KBM-7 (cell line): ENCODE results near the gene ATP1B2.
"Not testable (repeated sequence)": the region's sequence is repeated elsewhere in the genome, so short reads cannot be mapped to it uniquely, and the experiment has no call there.

Source experiments
- DNase-seq: peaks from one replicate; pipeline ENCODE4 v3.0.0-alpha.2; 2015
- in situ Hi-C: fragments of 300-500 bp; cut with MboI; formaldehyde crosslinking; loops from 2 replicates; pipeline ENCODE4 v1.14.3; 2020; ENCODE audit warnings: low sequenced_read_pairs, low pct_unique_long_range_greater_than_20kb, mixed read lengths

Gene ATP1B2

DNA sequence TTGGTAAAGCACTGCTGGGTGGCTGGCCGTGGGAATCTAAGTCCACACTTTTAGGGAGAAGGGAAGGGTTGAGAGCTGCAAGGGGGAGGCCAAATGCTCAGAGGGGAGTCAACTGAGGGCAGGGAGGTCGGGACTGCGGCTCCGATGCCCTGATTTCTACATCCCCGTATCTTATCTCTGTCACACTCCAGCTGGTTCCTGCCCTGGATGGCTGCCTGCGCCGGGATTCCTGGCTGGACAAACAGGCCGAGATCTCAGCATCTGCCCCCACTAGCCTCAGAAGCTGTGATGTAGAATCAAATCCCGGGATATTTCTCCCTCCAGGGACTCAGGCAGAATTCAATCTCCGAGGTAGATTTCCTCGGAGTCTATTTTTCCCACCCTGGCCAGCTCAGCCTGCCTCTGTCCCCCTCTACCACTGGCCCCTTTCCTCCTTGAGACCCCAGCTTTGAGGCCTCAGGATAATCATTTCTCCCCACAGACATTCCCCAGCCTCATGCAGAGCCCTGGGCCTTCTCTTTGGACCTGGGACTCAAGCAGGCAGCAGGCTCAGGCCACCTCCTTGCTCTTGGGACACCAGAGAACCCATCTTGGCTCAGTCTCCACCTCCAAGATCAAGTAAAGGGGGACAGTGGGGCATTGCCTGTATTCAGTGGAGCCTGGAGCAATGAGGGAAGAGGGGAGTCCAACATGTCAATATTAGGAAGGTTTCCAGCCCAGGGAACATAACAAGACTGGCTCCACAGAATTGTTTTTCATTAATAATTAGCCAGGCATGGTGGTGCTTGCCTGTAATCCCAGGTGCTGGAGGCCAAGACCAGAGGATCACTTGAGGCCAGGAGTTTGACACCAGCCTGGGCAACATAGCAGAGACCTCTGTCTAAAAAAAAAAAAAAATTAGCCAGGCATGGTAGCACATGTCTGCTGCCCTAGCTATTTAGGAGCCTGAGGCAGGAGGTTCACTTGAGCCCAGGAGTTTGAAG is 19.0 kb upstream of the ATP1B2 start:
- in situ Hi-C loops, result no loop called here
- no peak for DNase-seq

DNA sequence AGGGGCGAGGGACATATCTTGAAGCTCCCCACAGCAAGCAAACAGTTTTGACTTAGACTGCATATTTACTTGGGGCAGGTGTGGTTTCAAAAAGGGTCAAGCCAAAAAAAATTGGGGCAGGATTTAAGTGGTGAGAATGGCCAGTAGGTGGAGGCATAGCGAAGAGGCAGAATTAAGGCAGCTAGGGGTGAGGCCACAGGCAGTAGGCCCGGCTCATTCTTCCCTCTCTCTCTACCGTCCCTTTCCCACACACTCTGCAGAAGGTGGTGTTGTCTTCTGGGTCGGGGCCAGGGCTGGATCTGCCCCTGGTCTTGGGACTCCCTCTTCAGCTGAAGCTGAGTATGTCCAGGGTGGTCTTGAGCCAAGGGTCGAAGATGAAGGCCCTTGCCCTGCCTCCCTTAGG is 18.2 kb upstream of the ATP1B2 start:
- peak; percentile 78 for DNase-seq
- in situ Hi-C loops, result no loop called here

DNA sequence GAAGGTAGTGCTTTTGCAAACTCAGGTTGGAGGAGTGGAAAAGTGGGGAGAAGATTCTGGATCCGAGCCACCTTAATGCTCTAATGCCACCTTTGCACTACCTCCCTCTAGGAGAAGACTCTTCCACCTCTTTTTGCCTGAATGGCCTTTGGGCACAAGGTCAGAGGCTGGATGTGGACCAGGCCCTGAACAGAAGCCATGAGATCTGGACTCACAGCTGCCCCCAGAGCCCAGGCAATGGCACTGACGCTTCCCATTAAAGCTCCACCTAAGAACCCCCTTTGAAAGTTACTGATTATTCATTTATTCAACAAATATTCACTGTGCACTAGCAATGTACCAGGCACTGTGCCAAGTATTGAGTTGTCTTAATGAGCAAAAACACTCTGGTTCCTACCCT is 17.6 kb upstream of the ATP1B2 start:
- in situ Hi-C loops, result no loop called here

DNA sequence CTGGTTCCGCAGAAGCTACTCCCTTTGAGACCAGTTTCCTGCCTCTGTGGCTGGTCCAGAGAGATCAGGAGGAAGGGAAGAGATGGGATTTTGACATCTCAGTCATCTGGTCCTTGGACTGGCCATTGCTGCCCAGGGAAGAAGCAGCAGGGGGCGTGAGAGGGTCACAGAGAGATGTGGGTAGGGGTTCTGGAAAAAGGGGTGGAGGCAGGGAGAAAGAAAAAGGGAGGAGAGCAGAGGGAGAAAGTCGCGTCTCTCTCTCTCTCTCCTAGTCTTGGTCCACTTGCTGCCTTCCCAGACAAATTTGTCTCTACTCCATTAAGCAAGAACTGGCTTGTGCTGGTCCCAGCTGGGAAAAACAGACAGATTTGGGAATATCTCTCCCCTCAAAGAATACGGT is 16.3 kb upstream of the ATP1B2 start:
- peak; percentile 63 for DNase-seq
- in situ Hi-C loops, result no loop called here

More for the DNA sequence above, 17.6 kb upstream of the ATP1B2 start:
- DNase-seq, result no peak

DNA sequence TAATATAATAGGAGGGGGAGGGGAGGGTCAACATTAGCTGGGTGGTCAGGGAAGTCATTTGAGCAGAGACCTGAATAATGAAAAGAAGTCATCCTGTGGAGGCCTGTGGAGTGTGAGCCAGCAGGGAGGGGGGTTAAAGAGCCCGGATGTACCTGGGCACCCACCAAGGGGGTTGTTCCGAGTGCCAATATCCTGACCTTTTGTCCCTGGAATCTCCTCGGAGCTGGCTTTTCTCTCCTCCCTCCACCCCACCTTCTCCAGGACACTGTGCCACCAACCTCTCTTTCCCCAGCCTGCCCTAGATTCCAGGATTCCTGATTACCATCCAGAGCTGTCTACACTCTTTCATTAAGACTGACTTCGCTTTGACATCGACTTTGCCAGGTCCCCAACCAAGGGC is 14.6 kb upstream of the ATP1B2 start:
- DNase-seq, result no peak
- in situ Hi-C loops, result no loop called here

DNA sequence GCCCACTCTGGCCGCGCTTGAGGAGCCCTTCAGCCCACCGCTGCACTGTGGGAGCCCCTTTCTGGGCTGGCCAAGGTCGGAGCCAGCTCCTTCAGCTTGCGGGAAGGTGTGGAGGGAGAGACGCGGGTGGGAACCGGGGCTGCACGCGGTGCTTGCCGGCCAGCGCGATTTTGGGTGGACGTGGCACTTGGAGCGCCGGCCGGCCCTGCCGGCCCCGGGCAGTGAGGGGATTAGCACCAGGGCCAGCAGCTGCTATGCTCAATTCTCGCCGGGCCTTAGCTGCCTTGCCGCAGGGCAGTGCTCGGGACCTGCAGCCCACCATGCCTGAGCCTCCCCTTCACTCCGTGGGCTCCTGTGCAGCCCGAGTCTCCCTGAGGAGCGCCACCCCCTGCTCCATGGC is 9.9 kb upstream of the ATP1B2 start:
- in situ Hi-C loops, result no loop called here
- DNase-seq, result no peak

DNA sequence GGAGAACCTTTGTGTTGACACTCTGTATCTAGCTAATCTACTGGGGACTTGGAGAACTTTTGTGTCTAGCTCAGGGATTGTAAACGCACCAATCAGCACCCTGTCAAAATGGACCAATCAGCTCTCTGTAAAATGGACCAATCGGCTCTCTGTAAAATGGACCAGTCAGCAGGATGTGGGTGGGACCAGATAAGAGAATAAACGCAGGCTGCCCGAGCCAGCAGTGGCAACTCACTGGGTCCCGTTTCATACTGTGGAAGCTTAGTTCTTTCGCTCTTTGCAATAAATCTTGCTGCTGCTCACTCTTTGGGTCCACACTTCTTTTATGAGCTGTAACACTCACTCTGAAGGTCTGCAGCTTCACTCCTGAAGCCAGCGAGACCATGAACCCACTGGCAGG is 9.1 kb upstream of the ATP1B2 start:
- DNase-seq, in situ Hi-C loops: not testable (repeated sequence)

DNA sequence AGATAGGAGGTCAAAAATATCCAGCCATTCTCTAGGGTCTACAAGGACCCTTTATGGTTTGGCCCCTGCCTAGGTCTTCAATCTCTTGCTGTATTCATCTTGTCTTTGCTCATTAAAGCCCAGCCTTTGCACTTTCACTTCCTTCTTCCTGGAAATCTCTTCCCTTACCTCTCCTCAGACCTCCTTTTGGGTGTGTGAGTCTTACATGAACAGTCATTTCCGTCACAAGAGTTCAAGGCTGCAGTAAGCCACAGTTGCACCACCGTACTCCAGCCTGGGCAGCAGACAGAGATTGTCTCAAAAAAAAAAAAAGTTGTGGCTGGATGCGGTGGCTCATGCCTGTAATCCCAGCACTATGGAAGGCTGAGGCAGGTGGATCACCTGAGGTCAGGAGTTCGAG is 6.0 kb upstream of the ATP1B2 start:
- DNase-seq, result no peak
- in situ Hi-C loops, result no loop called here

DNA sequence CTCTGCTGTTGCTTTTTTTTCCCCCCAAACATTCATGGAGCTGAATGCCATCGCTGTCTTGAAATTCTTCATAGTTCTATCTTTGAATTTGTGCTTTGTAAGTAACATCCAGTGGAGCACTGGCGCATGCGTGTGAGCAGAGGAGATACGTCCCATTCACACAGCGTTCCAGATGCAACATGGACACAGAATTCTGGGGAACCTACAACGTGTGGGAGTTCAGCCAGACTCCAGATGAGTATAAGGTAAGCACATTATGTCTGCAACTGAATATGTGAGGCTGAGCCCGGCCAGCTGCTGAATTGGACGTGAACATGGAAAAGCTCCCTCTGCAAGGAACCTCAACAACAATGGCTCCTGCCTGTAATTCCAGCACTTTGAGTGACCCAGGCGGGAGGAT is 4.3 kb upstream of the ATP1B2 start:
- DNase-seq, result no peak
- in situ Hi-C loops, result no loop called here

DNA sequence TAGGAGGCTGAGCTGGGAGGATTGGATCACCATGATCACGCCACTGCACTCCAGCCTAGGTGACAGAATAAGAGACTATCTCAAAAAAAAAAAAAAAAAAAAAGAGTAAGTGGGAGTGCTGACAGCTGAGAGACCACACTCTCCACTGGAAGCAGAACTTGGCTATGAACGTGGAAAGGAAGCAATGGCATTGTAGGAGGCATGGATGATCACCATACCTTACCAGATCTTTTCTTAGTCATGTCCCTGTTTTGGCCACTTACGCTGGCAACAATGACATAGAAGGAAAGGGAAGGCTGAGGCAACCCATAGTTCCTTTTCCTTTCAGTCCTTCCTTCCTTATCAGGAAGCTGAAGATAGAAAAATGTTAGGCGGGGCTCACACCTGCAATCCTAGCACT is 3.7 kb upstream of the ATP1B2 start:
- in situ Hi-C loops, result no loop called here
- DNase-seq, result peak; percentile 28

DNA sequence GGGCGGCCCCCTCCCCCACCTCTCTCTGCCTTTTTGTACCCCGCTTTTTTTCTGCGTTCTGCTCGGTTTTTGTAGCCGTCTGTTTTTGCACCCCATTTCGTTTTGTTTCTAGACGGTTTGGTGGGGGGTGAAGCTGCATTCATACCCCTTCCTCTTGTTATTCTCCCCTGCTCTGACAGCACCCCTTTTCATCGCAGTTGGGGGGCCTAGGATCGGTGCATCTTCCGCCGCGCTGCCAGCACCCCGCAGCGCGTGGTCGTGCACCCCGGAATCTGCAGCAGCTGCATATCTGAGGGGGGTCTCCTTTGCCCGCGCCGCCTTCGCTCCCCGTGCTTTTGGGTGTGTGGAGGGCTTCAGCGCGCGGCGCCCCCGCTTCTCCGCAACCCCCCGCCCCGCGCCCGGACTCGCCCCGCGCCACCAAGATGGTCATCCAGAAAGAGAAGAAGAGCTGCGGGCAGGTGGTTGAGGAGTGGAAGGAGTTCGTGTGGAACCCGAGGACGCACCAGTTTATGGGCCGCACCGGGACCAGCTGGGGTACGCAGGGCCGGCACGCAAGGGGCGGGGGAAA is 455 bp downstream of the ATP1B2 start:
- DNase-seq, result no peak
- in situ Hi-C loops, result no loop called here

DNA sequence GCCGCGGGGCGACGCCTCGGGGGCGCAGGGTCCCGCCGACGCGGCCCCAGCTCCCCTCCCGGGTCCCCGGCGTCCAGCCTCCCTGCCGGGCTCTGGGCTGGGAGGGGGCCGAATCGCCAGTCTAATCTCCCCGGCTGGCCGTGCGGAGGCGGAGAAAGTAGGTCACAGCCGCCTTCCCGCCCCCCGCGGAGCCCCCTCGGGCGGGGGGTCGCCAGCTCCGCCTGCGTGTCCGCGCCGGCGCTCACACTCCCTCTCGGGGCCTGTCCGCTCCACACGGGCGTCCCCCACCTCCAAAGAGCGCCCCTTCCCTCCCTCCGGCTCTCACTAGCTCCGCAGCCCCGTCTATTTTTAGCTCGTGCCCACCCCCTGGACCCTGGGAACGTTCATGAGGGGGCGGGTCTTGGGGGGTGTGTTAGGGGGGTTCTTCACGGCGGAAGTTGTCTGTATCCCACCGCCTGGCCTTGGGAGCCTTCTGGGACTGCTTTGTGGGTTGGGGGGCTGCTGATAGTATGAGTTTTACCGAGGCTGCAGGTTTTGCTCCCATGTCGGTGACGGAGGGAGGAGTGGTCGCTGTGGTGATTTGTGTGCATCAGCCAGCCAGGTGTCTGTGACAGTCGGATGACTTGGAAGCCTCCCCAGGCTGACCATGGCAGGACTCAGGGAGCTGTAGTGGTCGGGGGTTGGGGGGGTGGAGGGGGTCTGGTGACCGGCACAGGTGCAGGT is 1.1 kb downstream of the ATP1B2 start:
- in situ Hi-C loops, result no loop called here
- DNase-seq, result no peak

DNA sequence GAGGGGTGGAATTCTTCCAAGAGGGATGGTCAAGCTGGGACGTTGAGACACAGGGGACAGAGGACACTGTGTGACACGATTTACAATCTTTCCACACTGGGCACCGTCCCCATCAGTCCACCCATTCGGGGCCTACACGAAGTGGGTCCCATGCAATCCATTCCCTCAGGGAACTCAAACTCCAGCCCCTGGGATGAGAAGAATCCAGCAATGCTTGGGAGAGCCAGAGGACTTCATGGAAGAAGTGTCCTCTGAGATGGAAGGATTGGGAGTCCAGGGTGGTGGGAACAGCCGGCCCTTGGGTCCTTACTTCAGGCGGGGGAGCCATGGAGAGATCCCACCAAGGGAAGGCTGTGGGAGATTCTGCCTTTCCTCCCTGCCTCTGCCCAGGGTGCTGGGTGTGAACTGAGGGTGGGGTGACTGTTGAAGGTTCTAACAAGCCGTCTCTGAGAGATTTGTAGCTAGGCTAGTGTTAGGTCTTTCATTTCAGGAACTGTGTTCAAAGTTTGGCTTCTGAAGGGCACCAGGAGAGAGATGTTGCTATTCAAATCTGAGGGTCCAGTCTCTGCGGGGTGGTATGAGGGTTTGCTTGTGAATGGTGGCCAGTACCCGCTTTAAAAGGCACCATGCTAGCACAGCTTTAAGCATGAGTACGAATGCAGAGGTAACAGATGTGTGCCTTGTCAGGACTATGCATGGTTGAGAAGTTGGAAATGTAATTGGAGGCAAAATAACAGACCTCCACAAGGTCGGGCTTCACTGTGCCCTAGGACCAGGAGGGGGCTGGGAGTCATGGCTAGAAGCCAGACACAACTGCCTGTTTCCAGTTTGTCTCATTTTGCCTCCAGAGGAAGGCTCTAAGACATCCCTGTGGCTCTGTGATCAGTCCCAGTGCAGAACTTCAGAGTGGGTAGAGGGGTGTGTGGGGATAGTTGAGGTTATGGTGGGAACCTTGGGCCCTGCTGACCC is 1.9 kb downstream of the ATP1B2 start:
- DNase-seq, result no peak
- in situ Hi-C loops, result no loop called here

DNA sequence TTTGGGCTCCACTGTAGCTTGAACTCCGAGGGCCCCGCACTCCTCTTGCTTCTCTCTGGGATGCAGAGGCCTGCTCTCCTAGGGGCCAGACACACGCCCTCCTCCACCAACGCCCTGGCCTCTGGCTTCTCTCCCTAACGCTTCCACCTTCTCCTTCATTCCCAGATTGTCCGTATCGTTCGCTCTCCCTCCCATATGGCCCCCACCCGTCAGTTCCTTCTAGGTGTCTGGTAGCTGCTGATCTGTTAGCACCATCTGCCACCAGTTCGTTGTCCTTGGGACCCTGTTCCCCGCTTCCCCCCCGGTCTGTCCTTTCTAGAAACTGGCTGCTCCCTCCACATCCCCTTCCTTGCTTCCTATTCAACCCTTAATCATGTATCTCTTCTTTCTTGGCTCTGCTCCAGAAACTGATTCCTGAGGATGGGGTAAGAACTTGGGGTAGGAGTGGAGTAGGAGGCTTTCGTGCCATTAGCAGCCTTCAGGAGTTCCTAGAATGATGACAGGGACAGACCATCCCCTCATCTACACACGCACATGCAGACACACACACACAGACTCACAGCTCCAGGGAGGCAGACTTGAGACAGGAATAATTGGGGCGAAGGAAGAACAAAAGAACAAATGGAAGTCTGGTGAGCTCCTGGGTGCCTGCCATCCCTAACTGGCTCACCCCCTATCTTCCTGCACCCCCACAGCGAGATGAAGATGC is 4.3 kb downstream of the ATP1B2 start:
- DNase-seq, result no peak
- in situ Hi-C loops, result no loop called here

DNA sequence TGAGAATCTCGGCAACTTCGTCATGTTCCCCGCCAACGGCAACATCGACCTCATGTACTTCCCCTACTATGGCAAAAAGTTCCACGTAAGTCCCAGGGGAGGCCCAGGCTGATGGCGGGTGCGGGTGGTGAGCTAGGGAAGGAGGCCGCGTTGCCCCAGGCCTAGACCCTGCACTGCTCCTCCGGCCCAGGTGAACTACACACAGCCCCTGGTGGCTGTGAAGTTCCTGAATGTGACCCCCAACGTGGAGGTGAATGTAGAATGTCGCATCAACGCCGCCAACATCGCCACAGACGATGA is 4.8 kb downstream of the ATP1B2 start:
- in situ Hi-C loops, result no loop called here
- DNase-seq, result no peak

DNA sequence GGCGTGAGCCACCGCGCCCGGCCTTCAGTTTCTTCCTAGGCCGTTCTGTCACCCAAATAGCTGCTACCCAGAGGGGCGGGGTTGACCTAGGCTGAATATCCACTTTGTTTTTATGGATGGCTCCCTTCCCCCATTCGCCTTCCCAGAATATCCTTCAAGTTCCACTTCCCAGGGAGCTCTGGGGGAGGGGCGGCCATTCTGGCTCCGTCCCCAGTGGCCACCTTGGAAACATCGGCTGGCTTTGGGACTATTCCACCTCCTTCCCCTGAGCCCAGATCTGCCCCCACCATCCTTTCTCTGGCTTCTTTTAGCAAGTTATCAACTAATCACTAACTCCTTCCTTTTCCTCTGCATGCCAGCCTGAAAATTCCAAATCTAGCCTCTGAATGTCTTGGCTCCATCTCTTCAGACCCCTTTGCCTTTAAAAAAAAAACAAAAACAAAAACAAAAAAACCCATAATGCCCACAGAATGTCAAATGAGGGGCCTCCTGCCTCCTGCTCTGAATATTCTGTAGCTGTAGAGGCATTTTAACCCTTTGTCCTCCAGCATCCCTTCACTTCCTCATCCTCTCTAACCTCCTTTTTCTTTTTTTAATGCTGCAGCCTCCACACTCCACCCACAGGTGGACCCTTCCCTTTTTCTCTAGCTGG is 6.4 kb downstream of the ATP1B2 start:
- in situ Hi-C loops, result no loop called here
- no peak for DNase-seq

DNA sequence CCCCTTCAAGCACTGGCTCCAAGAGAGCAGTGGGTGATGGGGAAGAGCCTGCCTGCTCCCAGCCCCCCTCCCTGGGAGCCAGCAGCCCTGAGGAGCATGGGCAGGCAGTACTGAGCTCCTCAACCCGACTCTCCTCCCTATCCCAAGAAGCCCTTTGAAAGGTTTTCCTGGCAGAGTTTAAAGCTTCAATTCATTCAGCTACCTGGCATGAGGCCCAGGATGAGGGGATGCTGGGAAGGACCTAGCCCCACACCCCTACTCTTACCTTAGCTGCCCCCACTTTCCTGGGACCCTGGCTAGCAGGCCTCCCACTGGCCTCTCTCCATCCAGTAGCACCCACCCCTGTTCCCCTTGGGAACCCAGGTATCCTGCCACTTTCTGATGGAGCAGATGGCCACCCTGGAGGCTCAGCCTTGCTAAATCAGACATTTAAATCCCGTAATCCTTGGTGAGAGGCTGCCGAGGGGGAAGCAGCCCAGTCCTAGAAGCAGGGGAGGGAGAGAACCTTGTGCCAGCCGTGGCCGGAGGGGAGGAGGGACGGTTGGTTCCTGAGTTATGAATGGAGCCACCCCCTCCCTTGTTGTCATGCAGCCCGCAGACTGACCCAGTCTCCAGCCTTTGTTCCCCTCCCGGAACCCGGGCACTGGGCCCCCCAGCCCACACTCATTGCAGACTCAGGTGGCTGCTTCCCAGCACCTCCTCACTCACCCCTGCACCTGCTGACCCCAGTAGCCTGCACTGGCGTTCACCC is 17.1 kb downstream of the ATP1B2 start:
- in situ Hi-C loops, result no loop called here
- no peak for DNase-seq

DNA sequence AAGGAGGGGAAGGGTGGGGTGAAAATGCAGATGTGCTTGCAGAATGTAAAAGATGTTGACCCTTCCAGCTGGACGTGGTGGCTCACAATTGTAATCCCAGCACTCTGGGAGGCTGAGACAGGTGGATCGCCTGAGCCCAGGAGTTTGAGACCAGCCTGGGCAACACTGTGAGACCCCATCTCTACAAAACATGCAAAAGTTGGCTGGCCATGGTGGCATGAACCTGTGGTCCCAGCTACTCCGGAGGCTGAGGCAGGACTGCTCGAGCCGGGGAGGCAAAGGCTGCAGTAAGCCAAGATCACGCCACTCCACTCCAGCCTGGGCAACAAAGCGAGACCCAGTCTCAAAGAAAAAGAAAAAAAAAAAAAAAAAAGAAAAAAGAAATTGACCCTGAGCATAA is 17.8 kb downstream of the ATP1B2 start:
- in situ Hi-C loops, result no loop called here
- DNase-seq, result no peak
